Thyroid gland (tissue), 4 donors: Measurements from ENCODE around the gene TMEM167B. TPM values are rescaled to one million over a fixed set of nuclear protein-coding genes. Genes with fewer than 3 reads are reported as not detected.

Experiments used
- DNase-seq, 2 donors: peaks; one replicate each; pipeline ENCODE4 v3.0.0-alpha.2; 2019
- H3K27ac ChIP-seq, 3 donors: fragments of 200-600 bp; sonication (generic); 1 replicate in 2 of 3; 2 replicates in 1 of 3; pipeline ENCODE4 v1.5.1; 2016 to 2019; ENCODE audit warnings: mild to moderate bottlenecking in 1 of 3, moderate library complexity in 1 of 3
- H3K27me3 ChIP-seq: fragments of 200-600 bp; sonication (generic); one replicate; pipeline ENCODE4 v1.5.1; 2019
- H3K36me3 ChIP-seq, 2 donors: fragments of 200-600 bp; sonication (generic); one replicate each; pipeline ENCODE4 v1.5.1; 2016 to 2019
- H3K4me1 ChIP-seq, 2 donors: fragments of 200-600 bp; sonication (generic); one replicate each; pipeline ENCODE4 v1.5.1; 2017 to 2019
- H3K4me3 ChIP-seq, 3 donors: fragments of 200-600 bp; sonication (generic); replicated peaks in 1 of 3; 1 replicate in 2 of 3; 2 replicates in 1 of 3; pipeline ENCODE4 v1.5.1; 2016; ENCODE audit warnings: mild to moderate bottlenecking in 1 of 3
- H3K9me3 ChIP-seq: fragments of 200-600 bp; sonication (generic); one replicate; pipeline ENCODE4 v1.5.1; 2017
- POLR2A ChIP-seq, 2 donors: fragments of 450-650 bp; IDR thresholded peaks; one replicate each; pipeline ENCODE4 v1.6.1; 2017; ENCODE audit warnings: antibody characterized with exemption in 2 of 2, mild to moderate bottlenecking in 2 of 2, moderate library complexity in 1 of 2
- WGBS, 2 donors: methylation state at CpG; one replicate each; pipeline ENCODE4 v1.1.5; 2017; 5-methylcytosine and 5-hydroxymethylcytosine counted together
- intact Hi-C: fragments of 100-400 bp; cut with DNase I; formaldehyde crosslinking; loops from one replicate; pipeline ENCODE4 v1.15.1; 2023
- total RNA-seq, 4 donors: library from RNA; depleted of rRNA; stranded (reverse); fragments of >200 nt; gene quantifications; one replicate each; pipeline ENCODE4 v1.2.3, GENCODE V29; 2016
- TF ChIP-seq, protein P1 (sequence below), 6 experiments: fragments of 200-600 bp in 3 of 6; fragments of 450-650 bp in 3 of 6; sonication (generic) in 3 of 6; IDR thresholded peaks; one replicate each; pipeline ENCODE4 v1.5.1; 2016 to 2019; ENCODE audit warnings: antibody characterized with exemption in 6 of 6, mild to moderate bottlenecking in 2 of 6, inconsistent platforms in 1 of 6, moderate library complexity in 1 of 6

TMEM167B gene
- total RNA-seq, 4 donors from 2014 or later = 36.5 to 46.5 (median 39.2) TPM

DNA sequence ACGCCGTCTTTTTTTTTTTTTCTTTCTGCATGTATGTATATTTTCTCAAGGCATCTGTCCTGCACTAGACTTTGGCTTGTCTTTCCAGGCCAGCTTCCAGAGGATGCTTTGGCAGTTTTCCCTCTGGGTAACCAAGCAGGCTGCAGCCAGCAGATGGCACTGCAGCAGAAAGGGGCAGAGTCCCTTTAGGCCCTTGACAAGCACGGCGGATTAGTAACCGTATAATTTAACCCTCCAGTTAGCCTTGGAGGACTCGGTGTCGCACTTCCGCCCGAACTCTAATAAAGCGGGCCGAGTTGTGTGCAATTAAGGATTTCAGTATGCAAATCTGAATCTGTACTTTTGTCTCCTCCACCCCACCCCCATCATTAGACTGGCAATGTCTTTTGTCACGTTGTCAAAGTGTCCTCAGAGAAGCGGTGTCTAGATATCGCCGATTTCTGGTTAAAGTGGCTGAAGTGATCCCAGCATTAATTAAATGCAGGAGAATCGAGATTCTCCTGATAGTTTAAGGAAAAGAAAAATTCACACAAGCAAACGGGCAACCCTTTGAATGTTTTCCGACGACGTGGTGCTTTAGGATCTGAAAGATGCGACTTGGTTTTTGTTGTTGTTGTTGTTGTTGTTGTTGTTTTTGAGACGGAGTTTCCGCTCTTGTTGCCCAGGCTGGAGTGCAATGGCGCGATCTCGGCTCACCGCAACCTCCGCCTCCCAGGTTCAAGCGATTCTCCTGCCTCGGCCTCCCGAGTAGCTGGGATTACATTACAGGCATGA lies 1.1 kb upstream of the TMEM167B start:
- Histone ChIP-seq H3K4me3 (peak overlapping the region in 1 of 3 donors; percentile 58), H3K4me1 (peaks cover 19 to 23% of the 10 kb centered on the region in 2 donors), H3K27me3 (no peaks in the 10 kb centered on the region), H3K9me3 (no peaks in the 10 kb centered on the region), H3K27ac (peak overlapping the region; percentile 91 to 97 (median 94)), H3K36me3 (peaks cover 8 to 16% of the 10 kb centered on the region in 2 donors)
- TF ChIP-seq, protein P1, sequence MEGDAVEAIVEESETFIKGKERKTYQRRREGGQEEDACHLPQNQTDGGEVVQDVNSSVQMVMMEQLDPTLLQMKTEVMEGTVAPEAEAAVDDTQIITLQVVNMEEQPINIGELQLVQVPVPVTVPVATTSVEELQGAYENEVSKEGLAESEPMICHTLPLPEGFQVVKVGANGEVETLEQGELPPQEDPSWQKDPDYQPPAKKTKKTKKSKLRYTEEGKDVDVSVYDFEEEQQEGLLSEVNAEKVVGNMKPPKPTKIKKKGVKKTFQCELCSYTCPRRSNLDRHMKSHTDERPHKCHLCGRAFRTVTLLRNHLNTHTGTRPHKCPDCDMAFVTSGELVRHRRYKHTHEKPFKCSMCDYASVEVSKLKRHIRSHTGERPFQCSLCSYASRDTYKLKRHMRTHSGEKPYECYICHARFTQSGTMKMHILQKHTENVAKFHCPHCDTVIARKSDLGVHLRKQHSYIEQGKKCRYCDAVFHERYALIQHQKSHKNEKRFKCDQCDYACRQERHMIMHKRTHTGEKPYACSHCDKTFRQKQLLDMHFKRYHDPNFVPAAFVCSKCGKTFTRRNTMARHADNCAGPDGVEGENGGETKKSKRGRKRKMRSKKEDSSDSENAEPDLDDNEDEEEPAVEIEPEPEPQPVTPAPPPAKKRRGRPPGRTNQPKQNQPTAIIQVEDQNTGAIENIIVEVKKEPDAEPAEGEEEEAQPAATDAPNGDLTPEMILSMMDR (IDR thresholded peaks at IDR 0.05) = peak in 4 of 6 experiments; percentile 32 to 66 (median 50)
- TF ChIP-seq POLR2A (IDR thresholded peaks at IDR 0.05) = no peak
- intact Hi-C loops = no loop called here
- DNase-seq = peak; percentile 69 to 79
- 61 to 67% methylated on average over 31 of the region's 31 CpGs for WGBS, 2 donors

DNA sequence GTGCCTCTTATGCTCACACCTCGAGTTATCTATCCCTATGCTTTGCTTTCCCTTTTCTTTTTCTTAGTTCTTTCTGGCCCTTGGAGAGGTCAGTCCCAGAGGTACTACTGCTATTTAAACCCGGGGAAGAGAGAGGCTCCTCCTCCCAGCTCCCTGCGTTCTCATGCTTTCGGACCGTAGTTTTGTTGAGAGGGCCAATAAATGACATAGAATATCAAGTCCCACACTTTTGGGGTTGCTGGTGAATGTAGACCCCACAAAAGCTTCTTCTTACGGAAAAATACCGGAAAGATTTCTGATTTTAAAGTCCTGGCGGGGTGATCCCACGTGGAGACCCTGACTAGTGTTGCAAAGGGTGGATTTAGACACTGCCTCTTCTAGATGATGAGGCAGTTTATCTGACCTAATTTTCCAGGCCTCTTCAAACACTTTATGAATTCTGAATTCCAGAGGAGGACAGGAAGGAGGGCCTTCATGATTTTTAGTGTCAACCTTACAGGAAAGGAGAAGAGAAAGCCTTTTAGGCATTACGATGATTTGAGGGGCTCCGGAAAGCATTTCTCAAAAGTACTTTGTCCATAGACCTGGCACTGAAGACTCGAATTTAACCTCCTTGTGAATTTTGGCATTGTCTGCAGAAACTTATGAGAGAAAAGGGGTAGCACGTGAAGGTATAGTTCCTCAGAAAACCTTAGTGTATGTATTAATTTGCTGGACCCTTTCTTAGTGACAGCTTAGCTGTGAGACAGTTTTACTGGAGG lies 694 bp downstream of the TMEM167B start:
- 4% methylated on average over 13 of the region's 13 CpGs for WGBS, 2 donors
- DNase-seq = peak; percentile 32 to 33
- Histone ChIP-seq H3K9me3 (no peaks in the 10 kb centered on the region), H3K4me3 (peak overlapping the region in 2 of 3 donors; percentile 58 to 59), H3K27ac (peak overlapping the region; percentile 91 to 97 (median 94)), H3K36me3 (peaks cover 13 to 21% of the 10 kb centered on the region in 2 donors), H3K27me3 (no peaks in the 10 kb centered on the region), H3K4me1 (peaks cover 27 to 30% of the 10 kb centered on the region in 2 donors)
- intact Hi-C loops = no loop called here
- TF ChIP-seq, protein P1 (IDR thresholded peaks at IDR 0.05) = no peak
- no peak for TF ChIP-seq POLR2A (IDR thresholded peaks at IDR 0.05)

DNA sequence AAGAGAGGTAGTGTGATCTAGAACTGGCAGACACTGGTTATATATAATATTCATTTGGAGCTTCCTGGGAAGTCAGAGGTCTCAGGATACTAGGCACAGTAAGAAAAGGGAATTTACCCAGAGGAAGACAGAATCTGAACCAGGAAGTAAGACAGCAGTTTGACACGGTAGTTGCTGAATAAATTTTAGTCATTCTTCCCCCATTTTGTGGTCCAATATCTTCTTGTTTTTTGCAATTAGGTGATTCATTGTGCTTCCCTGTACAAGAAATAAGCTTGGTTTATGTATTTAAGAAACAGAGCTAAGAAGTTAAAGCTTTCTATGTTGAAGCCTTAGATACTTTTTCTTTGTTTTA lies 1.3 kb downstream of the TMEM167B start:
- Histone ChIP-seq H3K36me3 (peaks cover 13 to 21% of the 10 kb centered on the region in 2 donors), H3K9me3 (no peaks in the 10 kb centered on the region)
- no peak for TF ChIP-seq POLR2A (IDR thresholded peaks at IDR 0.05)
- TF ChIP-seq, protein P1 (IDR thresholded peaks at IDR 0.05) = no peak

DNA sequence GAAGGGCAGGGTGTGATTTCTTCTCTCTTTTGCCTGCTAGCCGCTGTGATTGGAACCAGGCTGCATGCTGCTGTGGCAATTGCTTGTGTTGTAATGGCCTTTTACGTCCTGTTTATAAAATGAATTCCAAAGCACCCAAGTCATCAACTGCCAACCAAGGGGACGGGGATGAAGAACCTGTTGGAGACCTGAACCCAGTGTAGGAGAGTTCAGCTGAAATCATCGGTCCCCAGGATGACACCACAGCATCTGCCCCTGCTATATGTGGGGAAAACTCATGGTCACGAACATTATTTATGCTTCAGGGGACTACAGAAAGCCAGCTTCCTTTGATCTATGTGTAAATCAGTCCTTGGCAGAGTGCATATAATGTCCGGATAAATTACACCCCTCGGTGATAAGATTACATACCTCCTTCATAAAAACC lies 3.8 kb downstream of the TMEM167B start:
- TF ChIP-seq POLR2A (IDR thresholded peaks at IDR 0.05) = no peak
- TF ChIP-seq, protein P1 (IDR thresholded peaks at IDR 0.05) = no peak
- Histone ChIP-seq H3K36me3 (peaks cover 13 to 21% of the 10 kb centered on the region in 2 donors), H3K4me3 (no peak overlapping the region), H3K9me3 (no peaks in the 10 kb centered on the region), H3K27me3 (no peaks in the 10 kb centered on the region), H3K4me1 (peaks cover 31 to 33% of the 10 kb centered on the region in 2 donors), H3K27ac (no peak overlapping the region)
- intact Hi-C loops = no loop called here
- no peak for DNase-seq
- 87 to 93% methylated on average over 7 of the region's 7 CpGs for WGBS, 2 donors

More for the DNA sequence above, 1.3 kb downstream of the TMEM167B start:
- Histone ChIP-seq H3K27ac (peak overlapping the region; percentile 91 to 97 (median 94)), H3K4me1 (peaks cover 30 to 34% of the 10 kb centered on the region in 2 donors), H3K27me3 (no peaks in the 10 kb centered on the region), H3K4me3 (peak overlapping the region in 2 of 3 donors; percentile 58 to 59)
- DNase-seq = no peak
- intact Hi-C loops = no loop called here
- 19 to 21% methylated on average over 1 of the region's 1 CpG for WGBS, 2 donors
